GM12873 (cell line): Measurements from ENCODE around the gene TERB1.

Experiments used
- CTCF ChIP-seq: IDR thresholded peaks from 2 replicates; pipeline ENCODE4 v1.5.1; 2012; ENCODE audit warnings: low read depth, mild to moderate bottlenecking, moderate library complexity, low read length, control low read depth; ENCODE audit not compliant: insufficient read depth; ENCODE audit errors: missing control alignments

The TERB1 gene

DNA sequence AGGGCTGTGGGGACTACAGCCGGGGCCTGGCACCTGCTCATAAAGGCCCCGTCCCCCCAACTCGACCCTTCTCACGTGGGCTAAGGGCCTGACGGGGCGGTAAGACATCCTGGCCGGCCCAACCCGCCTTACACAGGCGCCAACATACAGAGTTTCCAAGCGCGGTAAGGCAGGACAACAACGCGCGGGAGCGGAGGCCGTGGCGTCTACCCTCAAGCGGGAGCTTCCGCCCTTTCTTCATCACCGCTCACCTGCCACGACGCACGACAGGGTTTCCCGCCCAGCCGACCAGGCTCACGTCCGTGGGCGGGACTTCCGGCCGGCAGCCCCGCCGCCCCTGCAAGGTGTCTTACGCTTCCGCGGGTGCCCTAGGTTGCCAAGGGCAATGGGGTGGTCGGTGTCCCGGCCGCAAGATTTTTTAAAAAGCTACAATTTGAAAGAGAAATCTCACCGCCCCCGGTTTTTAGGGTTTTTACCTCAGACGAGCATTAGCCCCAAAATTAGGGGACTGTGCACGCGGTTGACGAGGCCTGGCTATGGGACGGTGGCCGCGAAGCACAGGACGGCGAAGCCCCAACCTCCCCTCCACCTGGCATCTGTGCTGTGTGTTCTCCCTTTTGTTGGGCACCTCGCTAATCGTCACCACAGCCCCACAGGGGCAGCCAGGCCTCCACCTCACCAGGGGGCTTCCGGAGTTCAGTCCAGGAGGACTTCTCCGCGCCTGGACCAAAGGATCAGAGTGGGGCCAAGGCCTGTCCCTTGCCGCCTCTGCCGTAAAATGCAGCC lies at the start of gene TERB1:
Gene TERB1, minus strand, starts transcription at position 265 of the 786 bp plus-strand sequence. CDS start 4,786 bp downstream, outside the sequence.
- no peak for TF ChIP-seq CTCF

- no peak for TF ChIP-seq CTCF
Observed at GRCh38 chr16:66850115-66850815, 48.9 kb upstream of the TERB1 start.

GRCh38 chr16:66849549-66849948 lies 48.2 kb upstream of the TERB1 start:
- no peak for TF ChIP-seq CTCF

DNA sequence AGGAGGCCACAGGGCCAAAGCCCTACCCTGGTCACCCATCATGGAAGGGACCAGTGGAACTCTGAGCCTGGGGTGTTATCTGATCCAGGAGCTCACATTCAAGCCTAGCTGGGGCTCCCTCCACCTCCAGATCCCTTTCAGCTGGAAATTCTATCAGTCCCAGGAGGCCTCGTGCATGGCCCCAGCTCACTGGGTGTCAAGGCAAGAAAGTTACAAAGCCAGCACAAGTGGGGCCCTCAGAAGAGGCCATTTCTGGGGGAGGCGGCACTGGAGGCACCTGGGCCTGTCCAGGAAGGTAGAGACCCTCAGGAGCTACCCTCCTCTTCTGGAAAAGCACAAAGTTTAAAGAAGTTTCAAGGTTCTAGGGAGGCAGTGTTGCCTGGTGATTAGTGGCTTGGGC lies 47.6 kb upstream of the TERB1 start:
- TF ChIP-seq CTCF, result no peak

DNA sequence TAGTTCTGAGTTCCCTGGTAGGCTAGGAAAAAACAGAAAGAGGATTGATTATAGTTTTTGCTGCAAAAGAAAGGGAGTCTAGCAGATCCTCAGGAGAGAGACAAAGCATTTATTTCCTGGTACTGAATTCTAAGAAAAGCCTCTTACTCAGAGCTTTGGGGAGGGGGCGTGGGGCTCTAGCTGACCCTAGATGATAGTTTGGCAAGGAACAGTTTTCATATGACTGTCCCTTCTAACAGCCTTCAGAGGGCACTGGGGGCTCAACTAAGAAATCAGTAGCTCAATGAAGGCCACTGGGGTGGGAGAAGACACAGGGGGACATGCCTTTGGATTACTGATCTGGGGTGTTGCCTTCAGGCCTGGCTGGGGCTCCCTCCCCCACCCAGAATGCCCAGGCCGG lies 46.8 kb upstream of the TERB1 start:
- TF ChIP-seq CTCF, result no peak

GRCh38 chr16:66847533-66848067 lies 46.2 kb upstream of the TERB1 start:
- no peak for TF ChIP-seq CTCF

GRCh38 chr16:66846831-66847230 lies 45.4 kb upstream of the TERB1 start:
- no peak for TF ChIP-seq CTCF
